Activated T-helper 9 cell treated with anti-CD3 and anti-CD28 coated beads, Interleukin-2, amount 50 U/mL, for 16 hours (primary cell): ENCODE measurements around the gene CUX1.

ENCODE experiments used
- DNase-seq: peaks from one replicate; pipeline ENCODE4 v3.0.0-alpha.2; 2020; ENCODE audit warnings: low read depth

Gene CUX1

DNA sequence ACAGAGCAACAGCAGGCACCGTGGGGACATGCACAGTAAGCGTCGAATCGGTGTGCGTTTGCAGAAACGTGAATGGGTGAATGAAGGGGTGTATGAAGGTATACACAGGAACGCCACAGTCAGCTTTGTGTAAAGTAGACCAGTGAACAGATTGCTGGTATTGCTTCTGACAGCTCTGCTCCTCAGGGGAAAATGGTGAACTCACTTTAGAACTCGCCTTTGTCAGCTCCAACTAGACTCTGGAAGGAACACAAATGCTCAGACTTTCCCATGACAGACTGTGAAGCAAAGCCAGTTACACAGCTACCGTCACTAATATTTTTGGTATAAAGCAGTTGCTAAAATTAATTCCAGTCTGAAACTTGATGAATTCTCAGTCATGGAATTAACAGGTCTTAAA lies 78.9 kb downstream of the CUX1 start:
- DNase-seq = no peak

DNA sequence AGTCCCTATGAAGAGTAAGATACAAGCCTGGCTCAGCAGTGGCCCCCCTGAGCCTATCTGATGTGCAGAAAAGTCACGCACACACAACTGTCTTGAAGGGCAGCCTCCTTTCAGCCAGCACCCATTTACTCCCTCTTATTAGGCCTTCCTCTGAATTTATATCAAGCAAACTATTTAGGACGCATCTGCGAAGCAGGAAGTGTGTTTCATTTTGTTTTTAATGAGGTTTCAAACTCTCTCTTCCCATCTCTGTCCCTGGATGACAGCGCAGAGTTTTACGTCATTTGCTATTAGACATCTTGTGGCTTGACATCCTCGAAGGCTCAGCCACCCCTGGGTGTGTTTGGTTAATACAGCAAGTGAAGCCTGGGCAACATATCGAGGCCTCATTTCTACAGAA lies 79.5 kb downstream of the CUX1 start:
- DNase-seq = no peak

DNA sequence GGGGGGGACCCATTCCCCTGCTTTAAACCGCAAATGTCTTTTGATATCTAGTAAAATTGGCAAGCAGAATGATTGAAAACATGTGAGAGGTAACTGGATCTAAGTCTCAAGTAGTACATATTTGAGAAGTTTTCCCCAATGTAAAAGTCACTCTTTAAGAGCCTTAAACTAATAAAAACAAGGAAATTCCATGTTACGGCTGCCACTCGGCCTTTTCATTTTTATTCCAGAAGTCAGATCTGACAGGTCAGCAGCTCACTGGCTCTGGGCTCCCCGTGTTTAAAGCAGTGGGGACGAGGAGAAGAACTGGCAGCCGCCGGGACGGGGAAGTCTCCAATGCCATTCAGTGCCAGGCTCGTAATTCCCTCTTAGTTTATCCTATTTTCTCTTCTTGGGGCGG lies 80.7 kb downstream of the CUX1 start:
- no peak for DNase-seq

DNA sequence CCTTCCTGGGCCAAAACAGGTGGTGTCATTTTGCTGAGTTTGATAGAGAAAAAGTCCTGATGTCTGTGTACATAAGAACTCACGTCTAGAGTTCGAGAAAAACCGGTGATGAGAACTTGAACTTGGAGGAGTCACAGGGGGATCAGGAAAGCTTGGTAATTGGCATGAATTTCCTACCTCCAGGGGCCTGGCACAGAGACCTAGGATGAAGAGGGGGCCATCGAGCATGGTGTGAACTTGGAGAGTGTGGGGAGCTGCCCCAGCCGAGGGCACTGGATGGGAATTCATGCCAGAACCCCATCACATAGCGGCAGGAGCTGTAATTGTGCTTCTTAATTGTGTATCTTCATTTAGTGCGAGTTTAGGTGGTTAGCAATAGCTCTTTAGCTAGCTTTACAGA lies 82.2 kb downstream of the CUX1 start:
- DNase-seq = no peak

- no peak for DNase-seq
These were observed 82.7 kb downstream of the CUX1 start for GRCh38 chr7:101900103-101900502.

- no peak for DNase-seq
These were observed 84.5 kb downstream of the CUX1 start for GRCh38 chr7:101901661-101902491.

- DNase-seq = no peak
These were observed 85.5 kb downstream of the CUX1 start for GRCh38 chr7:101902680-101903514.

- no peak for DNase-seq
These were observed 86.1 kb downstream of the CUX1 start for GRCh38 chr7:101903515-101903868.

- DNase-seq = no peak
These were observed 86.6 kb downstream of the CUX1 start for GRCh38 chr7:101904019-101904418.

GRCh38 chr7:101905203-101905865 lies 87.9 kb downstream of the CUX1 start:
- no peak for DNase-seq

- no peak for DNase-seq
These were observed 89.1 kb downstream of the CUX1 start for GRCh38 chr7:101906291-101907240.

DNA sequence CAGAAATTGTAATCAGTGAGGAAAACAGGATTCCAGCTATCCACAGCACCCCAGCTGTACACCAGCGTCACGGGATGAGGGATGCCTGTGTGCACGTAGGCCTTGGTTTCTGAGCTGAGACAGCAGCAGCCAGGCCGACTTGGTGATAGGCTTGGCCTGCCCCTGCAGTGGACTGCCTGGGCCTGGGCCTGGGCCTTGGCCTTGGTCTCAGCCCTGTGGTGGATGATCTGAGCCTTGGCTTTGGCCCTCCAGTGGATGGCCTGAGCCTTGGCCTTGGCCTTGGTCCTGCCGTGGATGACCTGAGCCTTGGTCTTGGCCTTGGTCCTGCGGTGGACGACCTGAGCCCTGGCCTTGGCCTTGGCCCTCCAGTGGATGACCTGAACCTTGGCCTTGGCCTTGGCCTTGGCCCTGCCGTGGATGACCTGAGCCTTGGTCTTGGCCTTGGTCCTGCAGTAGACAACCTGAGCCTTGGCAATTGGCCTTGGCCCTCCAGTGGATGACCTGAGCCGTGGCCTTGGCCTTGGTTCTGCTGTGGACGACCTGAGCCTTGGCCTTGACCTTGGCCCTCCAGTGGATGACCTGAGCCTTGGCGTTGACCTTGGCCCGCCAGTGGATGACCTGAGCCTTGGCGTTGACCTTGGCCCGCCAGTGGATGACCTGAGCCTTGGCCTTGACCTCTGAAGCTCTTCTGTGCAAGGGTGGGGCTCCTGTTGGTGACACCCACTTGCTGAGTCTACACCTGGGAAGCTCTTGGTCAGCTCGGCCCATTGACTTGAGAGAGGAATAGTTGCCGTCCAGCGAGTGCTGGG lies 93.8 kb downstream of the CUX1 start:
- DNase-seq = no peak

GRCh38 chr7:101911800-101912715 lies 94.6 kb downstream of the CUX1 start:
- DNase-seq = no peak

- DNase-seq = no peak
These were observed 95.3 kb downstream of the CUX1 start for GRCh38 chr7:101912716-101913110.

DNA sequence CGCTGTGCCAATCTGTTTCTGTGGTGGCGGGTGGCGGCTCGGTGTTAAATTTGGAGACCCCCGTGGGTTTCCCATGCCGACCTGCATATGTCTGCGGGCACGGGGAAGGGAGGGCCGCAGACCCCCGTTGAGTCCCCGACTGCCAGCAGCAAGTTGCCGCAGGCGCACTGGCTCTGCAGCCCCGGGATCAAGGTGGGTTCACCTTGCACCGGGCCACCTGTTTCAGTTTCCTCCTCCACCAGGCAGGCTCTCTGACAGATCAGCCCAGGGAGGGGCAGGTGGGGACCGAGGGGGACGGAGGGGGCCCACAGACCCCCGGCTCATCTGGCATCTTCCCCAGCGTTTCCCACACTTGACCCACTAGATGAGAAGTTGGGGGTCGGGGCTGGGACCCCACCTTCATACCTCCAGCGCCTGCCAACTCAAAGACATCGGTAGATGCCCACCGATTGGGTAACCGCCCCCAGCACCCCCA lies 95.9 kb downstream of the CUX1 start:
- DNase-seq = no peak

- no peak for DNase-seq
These were observed 96.4 kb downstream of the CUX1 start for GRCh38 chr7:101913851-101914250.

DNA sequence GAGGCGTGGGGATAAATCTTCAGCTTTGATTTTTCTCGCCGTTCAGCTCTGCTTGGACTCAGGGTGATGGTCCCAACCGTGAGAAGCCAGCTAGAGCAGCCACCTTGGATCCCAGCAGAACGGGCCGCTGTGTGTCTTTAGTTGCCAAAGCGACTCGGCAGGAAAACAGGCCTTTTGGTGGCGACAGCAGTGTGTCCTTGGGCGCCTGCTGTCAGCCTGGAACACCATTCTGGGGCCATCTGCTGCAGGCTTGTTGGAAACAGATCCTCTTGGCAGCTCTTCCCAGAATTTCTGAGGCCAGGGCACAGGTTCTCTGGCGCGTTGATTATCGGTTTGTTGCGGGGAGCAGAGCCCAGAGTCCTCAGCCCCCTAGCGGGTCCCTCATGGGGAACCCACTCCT lies 97.6 kb downstream of the CUX1 start:
- no peak for DNase-seq

GRCh38 chr7:101916041-101916800 lies 98.8 kb downstream of the CUX1 start:
- DNase-seq = no peak

DNA sequence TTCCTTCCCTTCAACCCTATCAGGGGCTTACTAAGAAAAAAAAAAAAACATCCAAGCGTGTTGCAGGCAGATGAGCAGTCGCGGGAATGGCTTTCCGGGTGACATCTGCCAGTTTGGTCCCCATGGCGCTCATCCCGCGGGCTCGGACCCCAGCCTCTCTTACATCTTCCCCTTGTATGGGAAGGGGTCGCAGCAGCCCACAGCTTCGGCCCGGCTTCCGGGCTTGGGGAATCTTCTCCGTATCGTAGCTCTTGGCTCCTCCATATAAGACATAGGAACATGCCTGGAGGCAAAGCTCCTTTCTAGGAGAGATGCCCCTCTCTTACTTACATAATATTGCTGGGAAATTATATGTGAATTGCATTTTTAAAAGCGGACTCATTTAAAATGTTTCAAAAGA lies 99.5 kb downstream of the CUX1 start:
- no peak for DNase-seq
